Muscle of leg (tissue), 11 donors: Measurements from ENCODE around the gene CMSS1. TPM values are rescaled to one million over a fixed set of nuclear protein-coding genes. Genes with fewer than 3 reads are reported as not detected.

Experiments
- DNase-seq: peaks from one replicate; pipeline ENCODE4 v3.0.0; 2013
- H3K27ac ChIP-seq: one replicate; pipeline ENCODE4 v1.5.1; 2013; ENCODE audit warnings: mild to moderate bottlenecking, low read length, control low read depth
- H3K27me3 ChIP-seq: one replicate; pipeline ENCODE4 v1.6.1; 2013; ENCODE audit warnings: low read length; ENCODE audit not compliant: control insufficient read depth, insufficient read depth
- H3K36me3 ChIP-seq: one replicate; pipeline ENCODE4 v1.6.1; 2013; ENCODE audit warnings: low read length; ENCODE audit not compliant: control insufficient read depth, insufficient read depth
- H3K4me1 ChIP-seq: one replicate; pipeline ENCODE4 v1.6.1; 2013; ENCODE audit warnings: low read length; ENCODE audit not compliant: control insufficient read depth, insufficient read depth
- H3K4me3 ChIP-seq: one replicate; pipeline ENCODE4 v1.5.1; 2013; ENCODE audit warnings: low read length, control low read depth
- H3K9me3 ChIP-seq: replicated peaks from 2 replicates; pipeline ENCODE4 v1.6.1; 2013; ENCODE audit warnings: low read depth, low read length; ENCODE audit not compliant: control insufficient read depth
- WGBS: methylation state at CpG from one replicate; pipeline ENCODE4 v1.1.5; 2013; ENCODE audit warnings: missing lambda C conversion rate; ENCODE audit not compliant: insufficient coverage; 5-methylcytosine and 5-hydroxymethylcytosine counted together
- polyA plus RNA-seq, 8 donors: library from polyadenylated mRNA; unstranded; fragments of 120-200 nt; gene quantifications; one replicate each; pipeline versions ENCODE4 v1.2.1 to v1.2.3, GENCODE V29; 2013; ENCODE audit warnings: inconsistent platforms in 1 of 8, low replicate concordance in 1 of 8; ENCODE audit not compliant: insufficient read length in 8 of 8, insufficient read depth in 1 of 8
- total RNA-seq: library from RNA; stranded (reverse); fragments of 120-200 nt; gene quantifications from one replicate; pipeline ENCODE4 v1.2.4, GENCODE V29; 2013

Gene CMSS1
- total and polyA plus RNA-seq, 9 donors, result 23.8 to 35.0 (median 29.0) TPM

DNA sequence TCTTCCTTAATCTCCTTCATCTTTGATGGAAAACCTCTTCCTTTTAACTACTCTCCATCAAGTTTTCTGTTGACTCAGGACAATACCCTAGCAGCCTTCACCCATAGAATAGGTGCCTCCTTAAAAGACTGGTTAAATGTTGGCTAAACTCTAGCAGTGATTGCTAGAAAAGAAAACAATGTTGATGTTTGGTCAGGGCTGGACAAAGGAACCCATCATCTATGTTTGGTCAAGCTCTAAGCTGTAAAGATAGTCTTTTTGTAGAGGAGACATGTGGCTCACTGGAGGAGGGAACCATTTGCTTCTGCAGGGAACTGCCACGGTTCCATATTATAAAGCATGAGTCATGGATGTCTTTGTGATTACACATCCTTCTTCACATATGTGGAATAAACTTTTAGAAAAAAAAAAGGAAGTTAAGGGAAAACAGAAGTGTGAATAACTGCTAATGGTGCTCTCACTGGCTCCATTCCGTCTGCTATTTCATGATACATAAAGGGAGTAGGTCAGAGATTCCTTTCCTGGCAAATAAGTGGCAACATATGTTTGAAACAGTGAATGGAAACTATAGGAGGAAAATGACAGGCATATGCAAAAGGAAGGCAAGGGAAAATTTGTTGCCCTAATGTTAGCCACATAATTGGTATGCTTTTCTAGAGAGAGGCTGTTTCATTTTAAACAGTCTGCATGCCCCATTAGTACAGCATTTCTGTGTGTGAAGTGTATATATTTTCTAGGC is 78.2 kb downstream of the CMSS1 start:
- no peaks in the 10 kb centered on the region for H3K27me3 ChIP-seq
- H3K27ac ChIP-seq, result peak overlapping the region; percentile 75
- DNase-seq, result peak; percentile 73
- no peaks in the 10 kb centered on the region for H3K36me3 ChIP-seq
- H3K4me3 ChIP-seq, result no peak overlapping the region
- no peaks in the 10 kb centered on the region for H3K9me3 ChIP-seq
- WGBS, result 43% methylated on average over 1 of the region's 2 CpGs
- peaks cover 5% of the 10 kb centered on the region for H3K4me1 ChIP-seq

DNA sequence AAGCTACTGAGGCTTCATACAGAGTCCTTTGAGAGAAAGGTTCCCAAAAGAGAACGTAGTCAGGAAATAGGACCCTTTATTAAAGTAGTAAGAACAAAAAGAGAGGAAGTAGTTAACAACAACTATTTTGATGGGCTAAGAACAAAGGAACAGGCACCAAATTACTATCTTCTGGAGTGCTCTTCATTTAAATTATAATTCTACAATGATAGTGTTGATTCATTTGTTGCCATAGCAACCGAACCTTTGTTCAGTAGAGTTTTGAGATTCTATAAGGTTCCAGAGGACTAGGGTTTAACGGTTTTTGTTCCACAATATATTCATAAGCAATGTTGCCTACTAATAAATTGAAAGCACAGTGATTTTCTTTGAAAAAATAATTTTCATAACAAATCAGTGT is 78.8 kb downstream of the CMSS1 start:
- Histone ChIP-seq H3K9me3 (no peaks in the 10 kb centered on the region), H3K4me1 (peaks cover 5% of the 10 kb centered on the region), H3K27ac (peak overlapping the region; percentile 75), H3K27me3 (no peaks in the 10 kb centered on the region), H3K36me3 (no peaks in the 10 kb centered on the region), H3K4me3 (no peak overlapping the region)
- WGBS, result no CpG with 5 or more reads among the region's 3 CpGs
- no peak for DNase-seq

DNA sequence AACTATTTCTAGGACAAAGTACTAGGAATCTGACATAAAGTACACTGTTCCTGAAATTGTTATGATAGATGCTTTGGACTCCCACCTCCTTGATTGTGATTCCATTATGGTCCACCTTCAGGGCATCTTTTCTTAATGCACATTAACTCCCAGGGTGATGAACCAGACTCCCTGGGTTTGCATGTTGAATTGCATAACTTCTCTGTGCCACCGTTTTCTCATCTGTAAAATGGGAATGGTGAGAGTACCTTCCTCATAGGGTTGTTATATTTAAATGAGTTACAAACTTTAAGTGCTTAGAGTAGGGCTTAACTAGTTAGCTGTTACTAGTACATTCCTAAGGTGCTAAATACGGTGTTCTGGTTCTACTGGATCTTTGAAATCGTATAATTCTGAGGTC is 81.9 kb downstream of the CMSS1 start:
- Histone ChIP-seq H3K36me3 (no peaks in the 10 kb centered on the region), H3K9me3 (no peaks in the 10 kb centered on the region), H3K4me1 (peaks cover 5% of the 10 kb centered on the region), H3K4me3 (no peak overlapping the region), H3K27ac (no peak overlapping the region), H3K27me3 (no peaks in the 10 kb centered on the region)
- DNase-seq, result no peak
- WGBS, result no CpG with 5 or more reads among the region's 3 CpGs

DNA sequence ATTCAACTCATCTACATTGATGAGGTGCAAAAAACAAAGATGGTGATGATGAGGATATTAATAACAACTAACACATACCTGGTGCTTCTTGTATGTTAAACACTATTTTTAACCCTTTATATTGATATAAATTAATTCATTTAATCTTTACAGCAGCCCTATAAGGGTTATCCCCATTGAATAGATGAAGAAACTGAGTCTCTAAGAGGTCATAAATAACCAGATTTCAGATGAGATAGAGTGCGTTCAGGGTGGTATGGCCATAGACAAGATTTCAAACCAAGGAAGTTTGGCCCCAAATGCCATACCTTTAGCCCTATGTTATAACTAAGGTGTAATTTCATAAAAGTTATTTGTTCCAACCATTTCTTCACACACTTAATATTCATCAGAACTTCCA is 82.6 kb downstream of the CMSS1 start:
- Histone ChIP-seq H3K9me3 (no peaks in the 10 kb centered on the region), H3K4me3 (no peak overlapping the region), H3K36me3 (no peaks in the 10 kb centered on the region), H3K27me3 (no peaks in the 10 kb centered on the region), H3K27ac (peak overlapping the region; percentile 69), H3K4me1 (peaks cover 5% of the 10 kb centered on the region)
- no CpG with 5 or more reads among the region's 1 CpG for WGBS
- DNase-seq, result no peak

DNA sequence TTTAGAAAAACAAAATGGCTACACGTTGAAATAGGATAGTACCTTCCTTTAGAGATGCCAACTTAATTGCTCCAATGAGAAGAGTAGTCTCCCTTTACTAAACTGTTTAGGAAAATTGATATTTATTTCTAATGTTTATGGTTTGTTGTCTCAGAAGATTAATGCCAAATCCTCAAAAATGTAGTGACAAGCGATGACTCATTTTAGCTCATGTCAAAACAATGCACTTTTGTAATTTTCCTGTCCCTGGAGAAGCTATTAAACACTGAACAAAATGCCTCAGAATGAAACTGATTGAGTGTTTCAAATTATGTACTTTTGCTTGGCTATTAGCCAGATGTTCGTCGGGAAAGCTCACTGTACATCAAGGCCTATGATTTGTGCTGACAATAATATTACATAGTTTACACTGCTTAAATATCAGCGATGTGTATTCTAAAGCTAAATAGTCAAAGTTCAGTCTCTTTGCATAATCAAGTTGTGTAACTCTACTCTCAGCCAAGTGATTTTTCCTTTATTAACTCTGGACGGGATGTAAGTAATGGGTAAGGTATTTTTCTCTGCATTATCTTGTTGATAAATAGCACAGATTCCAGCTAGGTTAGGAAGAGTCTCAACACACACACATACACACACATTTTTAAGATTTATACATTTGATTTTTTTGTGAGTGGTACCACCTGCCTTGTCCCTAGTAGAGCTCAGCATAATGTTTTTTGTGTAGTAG is 83.7 kb downstream of the CMSS1 start:
- H3K4me3 ChIP-seq, result no peak overlapping the region
- no peaks in the 10 kb centered on the region for H3K27me3 ChIP-seq
- DNase-seq, result peak; percentile 77
- H3K36me3 ChIP-seq, result no peaks in the 10 kb centered on the region
- no CpG with 5 or more reads among the region's 6 CpGs for WGBS
- H3K27ac ChIP-seq, result peak overlapping the region; percentile 69
- no peaks in the 10 kb centered on the region for H3K9me3 ChIP-seq
- peaks cover 3% of the 10 kb centered on the region for H3K4me1 ChIP-seq

- peak; percentile 35 for DNase-seq
- no peak overlapping the region for H3K4me3 ChIP-seq
- no CpG with 5 or more reads among the region's 1 CpG for WGBS
- no peaks in the 10 kb centered on the region for H3K27me3 ChIP-seq
- H3K4me1 ChIP-seq, result peaks cover 3% of the 10 kb centered on the region
- no peaks in the 10 kb centered on the region for H3K9me3 ChIP-seq
- H3K36me3 ChIP-seq, result no peaks in the 10 kb centered on the region
- H3K27ac ChIP-seq, result peak overlapping the region; percentile 69
These were observed 84.4 kb downstream of the CMSS1 start for GRCh38 chr3:99902091-99902490.

DNA sequence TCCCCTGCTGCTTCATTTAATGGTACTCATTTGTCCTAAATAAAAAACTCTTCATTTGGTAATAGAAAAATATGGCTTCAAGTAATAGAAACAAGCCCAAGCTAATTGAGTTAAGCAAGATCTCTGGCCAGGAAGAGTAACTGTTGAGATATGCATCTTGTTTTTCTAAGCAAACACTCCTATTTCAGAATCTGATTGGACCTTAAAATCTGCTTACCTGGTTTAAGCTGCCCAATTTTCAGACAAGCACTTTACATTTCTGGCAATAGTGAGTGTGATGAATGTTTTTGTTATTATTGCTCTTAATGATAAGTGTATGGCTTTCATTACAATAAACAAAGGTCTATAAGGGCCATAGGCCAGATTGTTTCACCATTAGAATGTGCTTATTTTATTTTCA is 86.2 kb downstream of the CMSS1 start:
- no peak for DNase-seq
- Histone ChIP-seq H3K27ac (no peak overlapping the region), H3K4me3 (no peak overlapping the region), H3K9me3 (no peaks in the 10 kb centered on the region), H3K4me1 (peaks cover 3% of the 10 kb centered on the region), H3K27me3 (no peaks in the 10 kb centered on the region), H3K36me3 (no peaks in the 10 kb centered on the region)

DNA sequence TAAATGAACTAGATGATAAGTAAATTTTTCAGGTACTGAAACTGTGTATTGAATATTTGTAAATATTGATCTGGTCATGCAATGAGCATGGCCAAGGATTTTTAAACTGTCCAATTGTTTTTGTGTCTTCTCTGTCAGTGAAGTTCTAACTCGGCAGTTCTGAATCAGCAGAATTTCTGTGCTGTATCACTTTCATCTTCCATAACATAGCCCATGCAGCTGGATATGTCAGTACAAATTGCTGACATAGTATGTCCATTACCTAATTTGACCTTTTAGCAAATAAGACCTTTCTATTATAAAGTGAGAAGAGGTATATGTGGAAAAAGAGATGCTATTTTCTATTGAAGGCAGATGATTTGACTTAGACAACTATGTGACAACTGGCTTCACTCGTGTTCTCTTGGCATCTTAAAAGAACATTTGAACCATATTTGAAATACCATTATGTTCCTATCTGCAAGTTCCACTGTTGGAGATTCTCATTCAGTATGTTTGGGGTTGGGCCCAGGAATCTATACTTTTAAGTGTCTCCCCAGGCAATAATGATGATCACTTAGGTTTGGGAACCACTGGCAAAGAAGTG is 90.4 kb downstream of the CMSS1 start:
- no peaks in the 10 kb centered on the region for H3K36me3 ChIP-seq
- no peak for DNase-seq
- WGBS, result no CpG with 5 or more reads among the region's 2 CpGs
- no peak overlapping the region for H3K27ac ChIP-seq
- no peak overlapping the region for H3K4me3 ChIP-seq
- no peaks in the 10 kb centered on the region for H3K9me3 ChIP-seq
- no peaks in the 10 kb centered on the region for H3K4me1 ChIP-seq
- no peaks in the 10 kb centered on the region for H3K27me3 ChIP-seq

DNA sequence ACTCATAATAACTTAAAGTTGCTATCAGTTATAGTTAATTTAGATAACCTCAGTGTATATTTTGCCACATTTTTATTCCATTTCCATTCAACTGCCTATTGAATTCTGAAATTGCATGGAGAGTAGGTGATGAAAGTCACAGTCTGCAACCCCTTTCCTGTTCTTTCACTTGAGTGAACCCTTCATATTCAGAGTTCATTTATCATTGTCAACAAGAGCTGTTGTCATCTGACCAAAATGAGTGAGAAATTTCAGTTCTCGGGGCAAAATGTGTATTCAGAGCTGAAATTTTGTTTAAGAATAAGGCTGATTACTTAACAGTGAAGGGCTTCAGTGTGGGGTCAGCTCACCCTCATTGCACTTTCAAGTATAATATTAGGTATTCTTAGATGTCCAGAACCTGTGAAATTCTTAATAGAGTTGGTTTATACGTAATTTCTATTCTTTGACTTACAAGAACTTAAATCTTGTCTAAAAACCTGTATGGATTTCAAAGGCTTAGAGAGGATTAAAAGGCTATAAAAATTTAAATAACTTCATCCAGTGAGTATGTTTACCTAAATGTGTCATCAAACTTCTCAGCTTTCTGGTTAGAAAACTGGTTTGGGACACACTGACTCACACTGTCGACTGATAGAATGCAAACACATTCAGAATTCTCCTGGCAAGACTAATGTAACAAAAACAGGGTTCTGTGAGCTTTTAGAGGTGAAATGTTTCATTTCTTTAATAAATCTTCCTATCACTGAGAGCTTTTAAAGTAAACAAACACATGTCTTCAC is 92.2 kb downstream of the CMSS1 start:
- no peaks in the 10 kb centered on the region for H3K4me1 ChIP-seq
- H3K27me3 ChIP-seq, result no peaks in the 10 kb centered on the region
- no peak for DNase-seq
- H3K4me3 ChIP-seq, result no peak overlapping the region
- no CpG with 5 or more reads among the region's 3 CpGs for WGBS
- no peaks in the 10 kb centered on the region for H3K36me3 ChIP-seq
- no peaks in the 10 kb centered on the region for H3K9me3 ChIP-seq
- H3K27ac ChIP-seq, result no peak overlapping the region

GRCh38 chr3:99910752-99911290 is 93.2 kb downstream of the CMSS1 start:
- WGBS, result no CpG with 5 or more reads among the region's 4 CpGs
- no peaks in the 10 kb centered on the region for H3K9me3 ChIP-seq
- DNase-seq, result peak; percentile 85
- H3K27ac ChIP-seq, result peak overlapping the region; percentile 9
- H3K4me1 ChIP-seq, result no peaks in the 10 kb centered on the region
- H3K4me3 ChIP-seq, result no peak overlapping the region
- H3K36me3 ChIP-seq, result no peaks in the 10 kb centered on the region
- H3K27me3 ChIP-seq, result no peaks in the 10 kb centered on the region
